SK-N-SH treated with all-trans-retinoic acid at 6 μM for 48 hours (cell line): ENCODE results near the gene CDK5.
"Not testable (repeated sequence)": the region's sequence is repeated elsewhere in the genome, so short reads cannot be mapped to it uniquely, and the experiment has no call there.

ENCODE experiments used
- BACH2 ChIP-seq: fragments of 250-450 bp; sonication (Bioruptor Pico); IDR thresholded peaks from 2 replicates; pipeline ENCODE4 v1.9.0; 2021; ENCODE audit warnings: mild to moderate bottlenecking, borderline replicate concordance
- ESRRG ChIP-seq: fragments of 250-450 bp; sonication (Bioruptor Pico); IDR thresholded peaks from 2 replicates; pipeline ENCODE4 v1.6.1; 2021; ENCODE audit warnings: mild to moderate bottlenecking
- GLIS3 ChIP-seq: fragments of 250-450 bp; sonication (Bioruptor Pico); IDR thresholded peaks from 2 replicates; pipeline ENCODE4 v1.5.0; 2020; ENCODE audit warnings: mild to moderate bottlenecking, moderate library complexity
- PPARA ChIP-seq: fragments of 250-450 bp; sonication (Bioruptor Pico); IDR thresholded peaks from 2 replicates; pipeline ENCODE4 v1.5.0; 2020; ENCODE audit warnings: mild to moderate bottlenecking, borderline replicate concordance
- RARB ChIP-seq: fragments of 250-450 bp; sonication (Bioruptor Pico); IDR thresholded peaks from 2 replicates; pipeline ENCODE4 v1.8.0; 2021; ENCODE audit warnings: mild to moderate bottlenecking, moderate library complexity
- TCF4 ChIP-seq: fragments of 250-450 bp; sonication (Bioruptor Pico); IDR thresholded peaks from 2 replicates; pipeline ENCODE4 v1.8.0; 2021; ENCODE audit warnings: mild to moderate bottlenecking, moderate library complexity, borderline replicate concordance
- ZFP3 ChIP-seq: fragments of 250-450 bp; sonication (Bioruptor Pico); IDR thresholded peaks from 2 replicates; pipeline ENCODE4 v1.5.0; 2020; ENCODE audit warnings: mild to moderate bottlenecking, moderate library complexity
- ZFP30 ChIP-seq: fragments of 450-650 bp; formaldehyde crosslinking; IDR thresholded peaks from 2 replicates; pipeline ENCODE4 v1.5.0; 2022; ENCODE audit warnings: mild to moderate bottlenecking, moderate library complexity
- ZNF565 ChIP-seq: fragments of 450-650 bp; formaldehyde crosslinking; conservative IDR thresholded peaks from 2 replicates; pipeline ENCODE4 v1.5.0; 2020; ENCODE audit warnings: low read depth, mild to moderate bottlenecking, moderate library complexity
- ZNF70 ChIP-seq: fragments of 450-650 bp; formaldehyde crosslinking; IDR thresholded peaks from 2 replicates; pipeline ENCODE4 v1.5.0; 2020; ENCODE audit warnings: mild to moderate bottlenecking, moderate library complexity
- TF ChIP-seq, protein P1 (sequence below): fragments of 250-450 bp; sonication (Bioruptor Pico); IDR thresholded peaks from 2 replicates; pipeline ENCODE4 v1.5.1; 2020; ENCODE audit warnings: low read depth, mild to moderate bottlenecking, moderate library complexity

DNA sequence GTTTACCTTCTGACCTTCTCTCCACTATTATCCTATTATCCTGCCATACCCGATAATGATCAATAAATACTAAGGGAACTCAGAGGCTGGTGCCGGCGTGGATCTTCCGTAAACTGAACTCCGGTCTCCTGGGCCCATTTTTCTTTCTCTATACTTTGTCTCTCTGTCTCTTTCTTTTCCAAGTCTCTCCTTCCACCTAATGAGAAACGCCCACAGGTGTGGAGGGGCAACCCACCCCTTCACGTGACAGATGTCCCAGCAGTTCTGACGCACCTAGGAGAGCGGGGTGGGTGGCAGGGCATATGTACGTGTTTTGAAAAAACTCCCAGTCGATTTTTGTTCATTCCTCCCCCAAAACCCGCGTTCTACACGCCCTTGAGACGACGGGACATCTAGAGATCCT lies 30.0 kb downstream of the CDK5 start:
- not testable (repeated sequence) for TF ChIP-seq ZNF70; TCF4 (CRISPR knock-in tag); ZFP30 (CRISPR knock-in tag); GLIS3 (CRISPR knock-in tag); PPARA (CRISPR knock-in tag); ZNF565 (CRISPR knock-in tag); ESRRG (CRISPR knock-in tag); ZFP3 (CRISPR knock-in tag); BACH2; RARB (CRISPR knock-in tag)
- TF ChIP-seq, protein P1, sequence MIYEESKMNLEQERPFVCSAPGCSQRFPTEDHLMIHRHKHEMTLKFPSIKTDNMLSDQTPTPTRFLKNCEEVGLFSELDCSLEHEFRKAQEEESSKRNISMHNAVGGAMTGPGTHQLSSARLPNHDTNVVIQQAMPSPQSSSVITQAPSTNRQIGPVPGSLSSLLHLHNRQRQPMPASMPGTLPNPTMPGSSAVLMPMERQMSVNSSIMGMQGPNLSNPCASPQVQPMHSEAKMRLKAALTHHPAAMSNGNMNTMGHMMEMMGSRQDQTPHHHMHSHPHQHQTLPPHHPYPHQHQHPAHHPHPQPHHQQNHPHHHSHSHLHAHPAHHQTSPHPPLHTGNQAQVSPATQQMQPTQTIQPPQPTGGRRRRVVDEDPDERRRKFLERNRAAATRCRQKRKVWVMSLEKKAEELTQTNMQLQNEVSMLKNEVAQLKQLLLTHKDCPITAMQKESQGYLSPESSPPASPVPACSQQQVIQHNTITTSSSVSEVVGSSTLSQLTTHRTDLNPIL (CRISPR knock-in tag) = not testable (repeated sequence)
